Measurements from ENCODE around the gene XRCC6. TPM values are rescaled to one million over a fixed set of nuclear protein-coding genes. Genes with fewer than 3 reads are reported as not detected.

XRCC6 gene
- total RNA-seq, 1 donor, result 251 TPM

DNA sequence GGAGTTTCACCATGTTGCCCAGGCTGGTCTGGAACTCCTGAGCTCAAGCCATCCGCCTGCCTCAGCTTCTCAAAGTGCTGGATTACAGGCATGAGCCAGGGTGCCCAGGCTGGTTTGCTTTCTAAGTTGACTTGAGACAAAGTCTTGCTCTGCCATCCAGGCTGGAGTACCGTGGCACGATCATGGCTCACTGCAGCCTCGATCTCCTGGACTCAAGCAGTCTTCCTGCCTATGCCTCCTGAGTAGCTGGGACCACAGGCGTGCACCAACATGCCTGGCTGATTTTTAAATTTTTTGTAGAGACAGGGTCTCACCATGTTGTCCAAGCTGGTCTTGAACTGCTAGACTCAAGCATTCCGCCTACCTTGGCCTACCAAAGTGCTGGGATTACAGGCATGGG, 36.6 kb downstream of the XRCC6 start:
- DNase-seq (ENCODE audit: insufficient read length, low spot score, missing footprints), result no peak
- H3K79me2 ChIP-seq (ENCODE audit: insufficient read depth, low read length), result peaks cover 20% of the 10 kb centered on the region
- H3K4me2 ChIP-seq (ENCODE audit: insufficient read depth, low read length), result no peak overlapping the region
- no peaks in the 10 kb centered on the region for H3K9me3 ChIP-seq (ENCODE audit: low read depth, low read length)
- TF ChIP-seq, protein P1, sequence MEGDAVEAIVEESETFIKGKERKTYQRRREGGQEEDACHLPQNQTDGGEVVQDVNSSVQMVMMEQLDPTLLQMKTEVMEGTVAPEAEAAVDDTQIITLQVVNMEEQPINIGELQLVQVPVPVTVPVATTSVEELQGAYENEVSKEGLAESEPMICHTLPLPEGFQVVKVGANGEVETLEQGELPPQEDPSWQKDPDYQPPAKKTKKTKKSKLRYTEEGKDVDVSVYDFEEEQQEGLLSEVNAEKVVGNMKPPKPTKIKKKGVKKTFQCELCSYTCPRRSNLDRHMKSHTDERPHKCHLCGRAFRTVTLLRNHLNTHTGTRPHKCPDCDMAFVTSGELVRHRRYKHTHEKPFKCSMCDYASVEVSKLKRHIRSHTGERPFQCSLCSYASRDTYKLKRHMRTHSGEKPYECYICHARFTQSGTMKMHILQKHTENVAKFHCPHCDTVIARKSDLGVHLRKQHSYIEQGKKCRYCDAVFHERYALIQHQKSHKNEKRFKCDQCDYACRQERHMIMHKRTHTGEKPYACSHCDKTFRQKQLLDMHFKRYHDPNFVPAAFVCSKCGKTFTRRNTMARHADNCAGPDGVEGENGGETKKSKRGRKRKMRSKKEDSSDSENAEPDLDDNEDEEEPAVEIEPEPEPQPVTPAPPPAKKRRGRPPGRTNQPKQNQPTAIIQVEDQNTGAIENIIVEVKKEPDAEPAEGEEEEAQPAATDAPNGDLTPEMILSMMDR (IDR thresholded peaks at IDR 0.05; ENCODE audit: extremely low read depth, low read depth, low read length), result no peak
- peaks cover 5% of the 10 kb centered on the region for H4K20me1 ChIP-seq (ENCODE audit: insufficient read depth, low read length)
- H3K4me1 ChIP-seq (ENCODE audit: insufficient read depth, low read length), result no peaks in the 10 kb centered on the region
- H3K36me3 ChIP-seq (ENCODE audit: insufficient read depth, low read length), result peaks cover 89% of the 10 kb centered on the region
- no peaks in the 10 kb centered on the region for H3K27me3 ChIP-seq (ENCODE audit: insufficient read depth, low read length)
- no peak overlapping the region for H2AFZ ChIP-seq (ENCODE audit: low read length)
- H3K4me3 ChIP-seq (ENCODE audit: insufficient read depth, low read length), result no peak overlapping the region
- H3K27ac ChIP-seq (ENCODE audit: low read depth, low read length), result no peak overlapping the region

DNA sequence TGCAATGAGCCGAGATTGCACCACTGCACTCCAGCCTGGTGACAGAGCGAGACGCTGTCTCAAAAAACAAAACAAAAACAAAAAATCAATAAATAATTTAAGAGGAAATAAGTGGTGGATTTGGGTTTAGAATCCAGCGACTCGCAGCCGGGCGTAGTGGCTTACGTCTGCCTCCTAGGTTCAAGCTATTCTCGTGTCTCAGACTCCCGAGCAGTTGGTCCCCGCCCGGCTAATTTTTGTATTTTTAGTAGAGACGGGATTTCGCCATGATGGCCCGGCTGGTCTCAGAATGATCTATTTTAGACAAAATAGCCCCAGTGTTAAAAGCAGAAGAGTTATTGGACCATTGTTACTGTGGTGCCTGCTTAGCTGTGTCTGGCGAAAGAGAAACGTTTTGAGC, 37.8 kb downstream of the XRCC6 start:
- H3K27me3 ChIP-seq (ENCODE audit: insufficient read depth, low read length), result no peaks in the 10 kb centered on the region

DNA sequence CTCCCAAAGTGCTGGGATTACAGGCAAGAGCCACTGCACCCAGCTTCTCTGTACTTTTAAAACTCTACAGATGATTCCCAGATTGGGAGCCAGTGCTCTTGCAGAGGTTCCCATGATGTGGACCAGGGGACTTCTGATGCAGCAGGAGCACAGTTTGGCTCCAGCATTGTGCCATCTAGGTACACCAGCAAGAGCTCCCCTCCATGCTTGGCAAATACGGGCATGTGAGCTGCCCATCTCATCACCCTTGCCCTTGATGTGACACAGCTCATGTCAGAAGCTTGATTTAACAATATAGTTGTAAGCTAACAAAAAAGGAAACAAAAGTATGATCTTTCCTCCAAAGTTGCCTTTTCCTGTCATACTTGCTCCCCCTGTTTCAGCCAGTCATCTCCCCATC, 38.8 kb downstream of the XRCC6 start:
- H3K27ac ChIP-seq (ENCODE audit: low read depth, low read length), result no peak overlapping the region

More for the DNA sequence above, 37.8 kb downstream of the XRCC6 start:
- Histone ChIP-seq H3K9me3 (ENCODE audit: low read depth, low read length) (no peaks in the 10 kb centered on the region), H3K36me3 (ENCODE audit: insufficient read depth, low read length) (peaks cover 88% of the 10 kb centered on the region), H3K79me2 (ENCODE audit: insufficient read depth, low read length) (peaks cover 16% of the 10 kb centered on the region), H3K4me1 (ENCODE audit: insufficient read depth, low read length) (no peaks in the 10 kb centered on the region), H3K4me3 (ENCODE audit: insufficient read depth, low read length) (no peak overlapping the region), H4K20me1 (ENCODE audit: insufficient read depth, low read length) (peaks cover 5% of the 10 kb centered on the region), H2AFZ (ENCODE audit: low read length) (no peak overlapping the region), H3K27ac (ENCODE audit: low read depth, low read length) (no peak overlapping the region), H3K4me2 (ENCODE audit: insufficient read depth, low read length) (no peak overlapping the region)
- TF ChIP-seq, protein P1 (IDR thresholded peaks at IDR 0.05; ENCODE audit: extremely low read depth, low read depth, low read length), result no peak
- DNase-seq (ENCODE audit: insufficient read length, low spot score, missing footprints), result no peak

DNA sequence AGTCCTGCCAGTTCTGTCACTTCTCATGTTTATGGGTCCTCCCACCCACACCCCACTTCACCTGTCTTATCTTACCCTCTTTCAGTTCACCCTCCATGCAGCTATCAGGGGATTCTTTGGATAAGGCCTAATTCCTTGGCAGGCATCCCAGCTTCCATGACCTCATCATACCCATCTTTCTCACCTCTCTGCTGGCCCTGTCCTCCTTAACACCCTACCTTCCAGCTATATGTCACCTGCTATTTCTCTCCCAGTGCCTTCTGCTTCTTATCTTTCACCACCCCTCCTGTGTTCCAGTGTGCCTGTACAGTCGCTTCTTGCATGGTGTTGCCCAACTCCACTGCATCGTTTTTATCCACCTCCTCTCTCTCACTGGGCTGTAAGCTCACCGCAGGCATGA, 39.3 kb downstream of the XRCC6 start:
- H3K36me3 ChIP-seq (ENCODE audit: insufficient read depth, low read length), result peaks cover 88% of the 10 kb centered on the region
- H2AFZ ChIP-seq (ENCODE audit: low read length), result no peak overlapping the region
- TF ChIP-seq, protein P1 (IDR thresholded peaks at IDR 0.05; ENCODE audit: extremely low read depth, low read depth, low read length), result no peak

More for the DNA sequence above, 38.8 kb downstream of the XRCC6 start:
- peaks cover 88% of the 10 kb centered on the region for H3K36me3 ChIP-seq (ENCODE audit: insufficient read depth, low read length)
- no peaks in the 10 kb centered on the region for H3K27me3 ChIP-seq (ENCODE audit: insufficient read depth, low read length)
- H3K79me2 ChIP-seq (ENCODE audit: insufficient read depth, low read length), result peaks cover 5% of the 10 kb centered on the region
- no peaks in the 10 kb centered on the region for H3K9me3 ChIP-seq (ENCODE audit: low read depth, low read length)
- DNase-seq (ENCODE audit: insufficient read length, low spot score, missing footprints), result no peak
- TF ChIP-seq, protein P1 (IDR thresholded peaks at IDR 0.05; ENCODE audit: extremely low read depth, low read depth, low read length), result no peak
- H4K20me1 ChIP-seq (ENCODE audit: insufficient read depth, low read length), result no peaks in the 10 kb centered on the region
- H3K4me1 ChIP-seq (ENCODE audit: insufficient read depth, low read length), result no peaks in the 10 kb centered on the region
- no peak overlapping the region for H3K4me3 ChIP-seq (ENCODE audit: insufficient read depth, low read length)
- no peak overlapping the region for H2AFZ ChIP-seq (ENCODE audit: low read length)
- H3K4me2 ChIP-seq (ENCODE audit: insufficient read depth, low read length), result no peak overlapping the region

More for the DNA sequence above, 39.3 kb downstream of the XRCC6 start:
- H3K9me3 ChIP-seq (ENCODE audit: low read depth, low read length), result no peaks in the 10 kb centered on the region
- peaks cover 4% of the 10 kb centered on the region for H3K79me2 ChIP-seq (ENCODE audit: insufficient read depth, low read length)
- H3K27ac ChIP-seq (ENCODE audit: low read depth, low read length), result no peak overlapping the region
- no peak for DNase-seq (ENCODE audit: insufficient read length, low spot score, missing footprints)
- no peaks in the 10 kb centered on the region for H3K27me3 ChIP-seq (ENCODE audit: insufficient read depth, low read length)
- H3K4me2 ChIP-seq (ENCODE audit: insufficient read depth, low read length), result no peak overlapping the region
- H4K20me1 ChIP-seq (ENCODE audit: insufficient read depth, low read length), result no peaks in the 10 kb centered on the region
- H3K4me1 ChIP-seq (ENCODE audit: insufficient read depth, low read length), result no peaks in the 10 kb centered on the region
- no peak overlapping the region for H3K4me3 ChIP-seq (ENCODE audit: insufficient read depth, low read length)

Data from osteoblast (primary cell).